GM12878 (cell line): Measurements from ENCODE around the gene SLC39A8.

Experiments
- EP300 ChIP-seq, 2 experiments: fragments of 150-350 bp in 1 of 2; IDR thresholded peaks; 2 replicates each; pipeline ENCODE4 v1.6.1; 2011 to 2012; ENCODE audit warnings: low read depth in 2 of 2, low read length in 2 of 2, borderline replicate concordance in 1 of 2, improper control_type of control experiment in 1 of 2, inconsistent platforms in 1 of 2; ENCODE audit not compliant: control insufficient read depth in 1 of 2
- FOXK2 ChIP-seq: fragments of 450-650 bp; IDR thresholded peaks from 2 replicates; pipeline ENCODE4 v1.6.1; 2017; ENCODE audit warnings: mild to moderate bottlenecking, moderate library complexity
- MAX ChIP-seq: IDR thresholded peaks from 2 replicates; pipeline ENCODE4 v1.6.1; 2012; ENCODE audit warnings: low read depth, low read length, improper control_type of control experiment
- MLLT1 ChIP-seq: fragments of 450-650 bp; IDR thresholded peaks from 2 replicates; pipeline ENCODE4 v1.6.1; 2016; ENCODE audit warnings: mild to moderate bottlenecking
- MTA3 ChIP-seq: IDR thresholded peaks from 2 replicates; pipeline ENCODE4 v1.6.1; 2012; ENCODE audit warnings: low read length, inconsistent platforms, borderline replicate concordance
- NR2C2 ChIP-seq: IDR thresholded peaks from 2 replicates; pipeline ENCODE4 v1.6.1; 2011; ENCODE audit warnings: borderline replicate concordance, low read depth; ENCODE audit not compliant: control insufficient read depth, insufficient read length
- PAX5 ChIP-seq: IDR thresholded peaks from 2 replicates; pipeline ENCODE4 v1.6.1; 2011; ENCODE audit warnings: low read depth, low read length, borderline replicate concordance
- RAD21 ChIP-seq: IDR thresholded peaks from 2 replicates; pipeline ENCODE4 v1.6.1; 2011; ENCODE audit warnings: mild to moderate bottlenecking, low read depth, low read length, moderate library complexity; ENCODE audit not compliant: insufficient read depth
- SIX5 ChIP-seq: IDR thresholded peaks from 2 replicates; pipeline ENCODE4 v1.6.1; 2011; ENCODE audit warnings: mild to moderate bottlenecking, low read depth, low read length, moderate library complexity; ENCODE audit not compliant: severe bottlenecking
- TF ChIP-seq, protein P1 (sequence below), 3 experiments: IDR thresholded peaks in 2 of 3; conservative IDR thresholded peaks in 1 of 3; 2 replicates each; pipeline ENCODE4 v1.5.1; 2011; ENCODE audit warnings: low read depth in 3 of 3, low read length in 3 of 3, mild to moderate bottlenecking in 3 of 3, control low read depth in 2 of 3, moderate library complexity in 2 of 3, inconsistent platforms in 1 of 3, mixed read lengths in 1 of 3; ENCODE audit not compliant: control insufficient read depth in 2 of 3, insufficient read depth in 1 of 3; ENCODE audit errors: extremely low read depth in 1 of 3

- TF ChIP-seq, protein P1, sequence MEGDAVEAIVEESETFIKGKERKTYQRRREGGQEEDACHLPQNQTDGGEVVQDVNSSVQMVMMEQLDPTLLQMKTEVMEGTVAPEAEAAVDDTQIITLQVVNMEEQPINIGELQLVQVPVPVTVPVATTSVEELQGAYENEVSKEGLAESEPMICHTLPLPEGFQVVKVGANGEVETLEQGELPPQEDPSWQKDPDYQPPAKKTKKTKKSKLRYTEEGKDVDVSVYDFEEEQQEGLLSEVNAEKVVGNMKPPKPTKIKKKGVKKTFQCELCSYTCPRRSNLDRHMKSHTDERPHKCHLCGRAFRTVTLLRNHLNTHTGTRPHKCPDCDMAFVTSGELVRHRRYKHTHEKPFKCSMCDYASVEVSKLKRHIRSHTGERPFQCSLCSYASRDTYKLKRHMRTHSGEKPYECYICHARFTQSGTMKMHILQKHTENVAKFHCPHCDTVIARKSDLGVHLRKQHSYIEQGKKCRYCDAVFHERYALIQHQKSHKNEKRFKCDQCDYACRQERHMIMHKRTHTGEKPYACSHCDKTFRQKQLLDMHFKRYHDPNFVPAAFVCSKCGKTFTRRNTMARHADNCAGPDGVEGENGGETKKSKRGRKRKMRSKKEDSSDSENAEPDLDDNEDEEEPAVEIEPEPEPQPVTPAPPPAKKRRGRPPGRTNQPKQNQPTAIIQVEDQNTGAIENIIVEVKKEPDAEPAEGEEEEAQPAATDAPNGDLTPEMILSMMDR (IDR thresholded peaks at IDR 0.05 in 2 of 3, conservative IDR thresholded peaks at IDR 0.05 in 1 of 3; ENCODE audit: control insufficient read depth in 2 of 3, extremely low read depth in 1 of 3, insufficient read depth in 1 of 3, low read depth in 3 of 3, low read length in 3 of 3): no peak
- TF ChIP-seq MLLT1 (no peak), PAX5 (no peak), SIX5 (no peak), NR2C2 (no peak), RAD21 (no peak), MAX (no peak), EP300 (IDR thresholded peaks at IDR 0.05; ENCODE audit: borderline replicate concordance in 1 of 2, control insufficient read depth in 1 of 2, low read depth in 2 of 2, low read length in 2 of 2) (no peak), FOXK2 (no peak), MTA3 (no peak)
Measured at GRCh38 chr4:102335616-102336015, 9.7 kb downstream of the SLC39A8 start.
